Daoy (cell line): Measurements from ENCODE around the gene NOL4L. TPM values are rescaled to one million over a fixed set of nuclear protein-coding genes. Genes with fewer than 3 reads are reported as not detected.
"Not testable (repeated sequence)": the region's sequence is repeated elsewhere in the genome, so short reads cannot be mapped to it uniquely, and the experiment has no call there.

Experiments
- DNase-seq: peaks from one replicate; pipeline ENCODE4 v3.0.0-alpha.2; 2015; ENCODE audit warnings: low read depth
- total RNA-seq: library from RNA; depleted of rRNA; stranded (reverse); fragments of >200 nt; shearing (Covaris generic); gene quantifications from 2 replicates; pipeline ENCODE4 v1.2.3, GENCODE V29; 2014

The NOL4L gene
- total RNA-seq, 1 experiment from 2014 or later, result 11.3 TPM

- no peak for DNase-seq
Observed at GRCh38 chr20:32596681-32597252, 11.6 kb upstream of the NOL4L start.

- no peak for DNase-seq
Observed at GRCh38 chr20:32595143-32595542, 10.0 kb upstream of the NOL4L start.

GRCh38 chr20:32594669-32595068 lies 9.5 kb upstream of the NOL4L start:
- not testable (repeated sequence) for DNase-seq

GRCh38 chr20:32594204-32594603 lies 9.1 kb upstream of the NOL4L start:
- no peak for DNase-seq

GRCh38 chr20:32592616-32593015 lies 7.5 kb upstream of the NOL4L start:
- DNase-seq, result not testable (repeated sequence)

- DNase-seq, result no peak
Observed at GRCh38 chr20:32592022-32592421, 6.9 kb upstream of the NOL4L start.

- no peak for DNase-seq
Observed at GRCh38 chr20:32589769-32590168, 4.6 kb upstream of the NOL4L start.

GRCh38 chr20:32589256-32589655 lies 4.1 kb upstream of the NOL4L start:
- DNase-seq, result peak; percentile 60

- no peak for DNase-seq
Observed at GRCh38 chr20:32588040-32588439, 2.9 kb upstream of the NOL4L start.

GRCh38 chr20:32586291-32586690 lies 1.2 kb upstream of the NOL4L start:
- DNase-seq, result no peak

- DNase-seq, result no peak
Observed at GRCh38 chr20:32585586-32586127, 524 bp upstream of the NOL4L start.

GRCh38 chr20:32583581-32584070 lies 1.5 kb downstream of the NOL4L start:
- DNase-seq, result no peak

- peak; percentile 29 for DNase-seq
Observed at GRCh38 chr20:32582659-32583580, 2.2 kb downstream of the NOL4L start.

- DNase-seq, result no peak
Observed at GRCh38 chr20:32581839-32582658, 3.1 kb downstream of the NOL4L start.

GRCh38 chr20:32580970-32581838 lies 3.9 kb downstream of the NOL4L start:
- no peak for DNase-seq

GRCh38 chr20:32580219-32580969 lies 4.7 kb downstream of the NOL4L start:
- DNase-seq, result no peak

- no peak for DNase-seq
Observed at GRCh38 chr20:32578840-32579390, 6.2 kb downstream of the NOL4L start.

- DNase-seq, result not testable (repeated sequence)
Observed at GRCh38 chr20:32578062-32578461, 7.1 kb downstream of the NOL4L start.

GRCh38 chr20:32577657-32578056 lies 7.5 kb downstream of the NOL4L start:
- no peak for DNase-seq

- DNase-seq, result no peak
Observed at GRCh38 chr20:32577023-32577422, 8.1 kb downstream of the NOL4L start.
